Fibroblast of lung (primary cell): ENCODE measurements around the gene HTR1D.

Source experiments
- CTCF ChIP-seq, 2 donors: IDR thresholded peaks in 1 of 2; conservative IDR thresholded peaks in 1 of 2; 1 replicate in 1 of 2; 2 replicates in 1 of 2; pipeline ENCODE4 v1.5.1; 2011 to 2012; ENCODE audit warnings: low read length in 2 of 2, control low read depth in 1 of 2, inconsistent platforms in 1 of 2, low read depth in 1 of 2, mild to moderate bottlenecking in 1 of 2
- EZH2 ChIP-seq: IDR thresholded peaks from 2 replicates; pipeline ENCODE4 v1.5.1; 2012; ENCODE audit warnings: low read length, control low read depth, mild to moderate bottlenecking; ENCODE audit errors: missing control alignments

DNA sequence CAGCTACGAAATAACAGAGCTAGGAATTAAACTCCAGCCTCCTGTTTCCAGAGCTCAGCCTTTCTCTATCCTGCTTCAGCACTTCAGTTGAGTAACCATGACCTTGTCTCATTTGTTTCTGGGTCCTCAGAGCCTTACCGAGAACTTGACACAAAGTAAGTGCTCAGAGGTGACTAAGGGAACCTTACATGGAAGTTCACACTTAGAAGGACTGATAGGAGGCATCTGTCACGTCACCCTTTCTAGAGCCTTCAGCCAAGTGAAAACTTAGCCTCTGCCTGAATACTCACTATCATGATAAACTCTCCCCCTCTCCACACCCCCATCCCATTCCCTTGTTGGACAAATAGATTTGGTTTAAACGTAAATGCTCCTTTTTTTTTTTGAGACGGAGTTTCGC is 38.9 kb downstream of the HTR1D start:
- TF ChIP-seq CTCF (conservative IDR thresholded peaks at IDR 0.05 in 1 of 2, IDR thresholded peaks at IDR 0.05 in 1 of 2; ENCODE audit: low read depth in 1 of 2, low read length in 2 of 2) (no peak), EZH2 (no peak)
